Limb (tissue), 2 donors: Measurements from ENCODE around the gene HPS5.
"Not testable (repeated sequence)": the region's sequence is repeated elsewhere in the genome, so short reads cannot be mapped to it uniquely, and the experiment has no call there.

ENCODE experiments used
- DNase-seq, 2 donors: peaks; one replicate each; pipeline ENCODE4 v3.0.0-alpha.2; 2016; ENCODE audit errors: extremely low spot score in 2 of 2

HPS5 gene, protein sequence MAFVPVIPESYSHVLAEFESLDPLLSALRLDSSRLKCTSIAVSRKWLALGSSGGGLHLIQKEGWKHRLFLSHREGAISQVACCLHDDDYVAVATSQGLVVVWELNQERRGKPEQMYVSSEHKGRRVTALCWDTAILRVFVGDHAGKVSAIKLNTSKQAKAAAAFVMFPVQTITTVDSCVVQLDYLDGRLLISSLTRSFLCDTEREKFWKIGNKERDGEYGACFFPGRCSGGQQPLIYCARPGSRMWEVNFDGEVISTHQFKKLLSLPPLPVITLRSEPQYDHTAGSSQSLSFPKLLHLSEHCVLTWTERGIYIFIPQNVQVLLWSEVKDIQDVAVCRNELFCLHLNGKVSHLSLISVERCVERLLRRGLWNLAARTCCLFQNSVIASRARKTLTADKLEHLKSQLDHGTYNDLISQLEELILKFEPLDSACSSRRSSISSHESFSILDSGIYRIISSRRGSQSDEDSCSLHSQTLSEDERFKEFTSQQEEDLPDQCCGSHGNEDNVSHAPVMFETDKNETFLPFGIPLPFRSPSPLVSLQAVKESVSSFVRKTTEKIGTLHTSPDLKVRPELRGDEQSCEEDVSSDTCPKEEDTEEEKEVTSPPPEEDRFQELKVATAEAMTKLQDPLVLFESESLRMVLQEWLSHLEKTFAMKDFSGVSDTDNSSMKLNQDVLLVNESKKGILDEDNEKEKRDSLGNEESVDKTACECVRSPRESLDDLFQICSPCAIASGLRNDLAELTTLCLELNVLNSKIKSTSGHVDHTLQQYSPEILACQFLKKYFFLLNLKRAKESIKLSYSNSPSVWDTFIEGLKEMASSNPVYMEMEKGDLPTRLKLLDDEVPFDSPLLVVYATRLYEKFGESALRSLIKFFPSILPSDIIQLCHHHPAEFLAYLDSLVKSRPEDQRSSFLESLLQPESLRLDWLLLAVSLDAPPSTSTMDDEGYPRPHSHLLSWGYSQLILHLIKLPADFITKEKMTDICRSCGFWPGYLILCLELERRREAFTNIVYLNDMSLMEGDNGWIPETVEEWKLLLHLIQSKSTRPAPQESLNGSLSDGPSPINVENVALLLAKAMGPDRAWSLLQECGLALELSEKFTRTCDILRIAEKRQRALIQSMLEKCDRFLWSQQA

DNA sequence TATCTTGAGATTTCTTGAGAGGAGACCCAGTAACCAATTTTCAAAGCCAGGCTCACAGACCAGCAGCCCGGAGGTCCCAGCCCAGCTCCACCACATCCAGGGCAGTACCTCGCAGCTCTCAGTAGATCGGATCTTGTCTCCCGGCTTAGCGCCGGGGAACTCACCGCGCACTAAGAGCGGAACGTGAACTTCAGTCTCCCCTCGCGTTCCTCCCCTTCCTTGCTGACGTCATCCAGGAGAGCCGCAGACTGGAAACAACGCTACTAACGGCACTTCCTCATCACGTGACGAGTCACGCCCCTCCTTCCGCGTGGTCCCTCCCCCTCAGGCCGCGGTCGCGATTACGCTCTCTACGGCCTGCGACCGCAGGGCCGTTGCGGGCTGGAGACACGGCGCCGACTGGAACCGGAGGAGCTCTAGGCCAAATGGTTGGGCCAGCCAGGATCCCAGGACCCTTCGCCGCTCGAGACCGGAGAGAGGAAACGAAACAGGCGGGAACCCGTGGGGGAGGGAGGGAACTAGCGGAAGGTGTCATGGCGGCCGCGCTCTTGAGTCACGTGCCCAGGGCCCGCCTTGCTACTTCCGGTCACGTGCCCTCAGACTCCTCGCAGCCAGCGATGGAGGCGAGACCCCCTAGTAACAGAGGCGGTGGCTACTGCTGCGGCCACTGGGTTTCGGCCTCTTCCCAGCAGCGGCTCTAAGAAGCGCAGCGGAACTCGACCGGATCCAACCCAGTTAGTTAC, at the start of gene HPS5, which contains the start of gene GTF2H1:
Gene HPS5, minus strand, starts transcription at position 172 of the 743 bp plus-strand sequence. CDS start 4,282 bp downstream, outside the sequence.
Gene GTF2H1, plus strand, starts transcription at position 599 of the 743 bp plus-strand sequence. CDS start 10,508 bp downstream, outside the sequence.
- DNase-seq, result peak; percentile 96 to 98

DNA sequence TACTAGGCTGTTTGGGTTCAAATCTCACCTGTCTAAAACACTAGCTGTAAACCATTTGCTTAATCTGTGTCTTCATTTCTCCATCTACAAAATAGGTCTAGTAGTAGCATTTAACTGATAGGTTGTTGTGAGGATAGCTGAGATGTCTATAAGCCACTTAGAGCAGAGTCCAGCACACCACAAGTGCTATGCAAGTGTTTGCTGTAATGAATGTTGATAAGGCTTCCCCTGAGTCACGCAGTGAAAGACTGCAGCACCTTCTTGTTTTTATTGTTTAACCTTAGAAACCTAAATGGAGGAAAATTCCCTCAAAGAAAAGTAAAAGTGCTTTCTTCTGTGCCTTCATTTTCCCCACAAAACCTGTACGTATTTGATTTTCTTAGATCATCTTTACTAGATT, 49.3 kb upstream of the HPS5 start:
- DNase-seq, result no peak

DNA sequence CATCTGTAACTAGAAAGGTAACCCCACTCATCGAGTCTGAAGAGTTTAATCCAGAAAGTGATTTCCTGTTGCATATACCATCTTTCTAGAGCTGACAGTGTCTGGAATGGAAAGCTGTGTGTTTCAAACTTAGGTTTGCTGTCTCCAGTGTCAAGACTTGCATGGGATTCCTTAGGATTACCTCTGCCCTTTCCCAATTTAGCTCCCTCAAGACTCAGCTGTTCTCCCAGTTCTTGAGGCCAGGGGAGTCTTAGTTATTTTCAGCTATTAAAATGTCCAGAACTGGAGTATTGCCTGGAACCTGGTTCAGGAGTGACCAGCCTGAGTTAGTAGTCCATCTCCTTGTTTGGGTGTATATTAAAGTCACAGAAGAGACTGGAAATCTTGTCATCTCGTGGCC, 47.5 kb upstream of the HPS5 start:
- no peak for DNase-seq

DNA sequence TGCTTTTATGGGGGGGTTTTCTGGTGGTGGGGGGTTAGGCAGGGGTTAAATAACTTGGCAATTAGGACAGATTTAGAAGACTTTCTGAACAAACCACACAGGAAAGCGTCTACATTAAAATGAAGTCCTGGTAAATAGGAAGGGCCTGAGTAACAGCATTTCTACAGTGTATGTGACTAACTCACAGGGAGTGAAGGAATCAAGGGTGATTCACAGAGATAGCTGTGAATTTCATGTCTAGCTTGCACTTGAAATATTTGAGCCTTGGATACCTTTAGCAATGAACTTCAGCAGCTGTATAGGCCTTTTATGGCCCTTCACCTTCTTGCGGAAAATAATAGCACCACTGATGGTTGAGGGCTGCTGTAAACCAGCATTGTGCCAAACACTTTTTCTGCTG, 46.3 kb upstream of the HPS5 start:
- DNase-seq, result no peak

DNA sequence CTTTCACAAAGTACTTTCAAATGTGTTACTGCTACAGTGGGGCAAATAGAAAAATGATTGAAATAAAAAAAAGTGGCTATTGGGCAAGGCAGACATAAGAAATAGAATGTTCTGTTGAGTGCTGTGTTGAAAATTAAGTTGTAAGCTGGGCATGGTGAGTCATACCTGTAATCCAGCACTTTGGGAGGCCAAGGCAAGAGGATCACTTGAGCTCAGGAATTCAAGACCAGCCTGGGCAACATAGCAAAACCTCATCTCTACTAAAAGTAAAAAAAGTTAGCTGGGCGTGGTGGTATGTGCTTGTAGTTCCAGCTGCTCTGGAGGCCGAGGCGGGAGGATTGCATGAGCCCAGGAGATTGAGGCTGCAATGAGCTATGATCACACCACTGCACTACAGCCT, 45.5 kb upstream of the HPS5 start:
- no peak for DNase-seq

DNA sequence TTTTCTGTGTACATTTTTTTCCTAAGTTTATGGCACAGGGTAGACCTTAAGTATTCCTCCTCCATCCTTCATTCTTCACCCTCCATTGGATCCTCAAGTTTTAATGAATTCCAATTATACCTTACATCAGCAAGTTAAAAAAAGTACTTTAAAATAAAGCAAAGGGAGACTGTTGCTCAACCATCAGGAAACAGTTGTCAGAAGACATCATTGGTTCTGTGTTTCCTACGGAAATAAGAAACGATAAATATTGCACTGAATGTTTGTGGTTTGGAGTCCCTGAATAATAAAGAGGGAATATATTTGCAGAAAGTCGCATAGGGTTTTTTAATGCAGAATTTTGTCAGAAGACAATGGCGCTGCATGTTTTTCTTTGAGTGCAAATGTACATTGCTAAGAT, 44.3 kb upstream of the HPS5 start:
- no peak for DNase-seq

DNA sequence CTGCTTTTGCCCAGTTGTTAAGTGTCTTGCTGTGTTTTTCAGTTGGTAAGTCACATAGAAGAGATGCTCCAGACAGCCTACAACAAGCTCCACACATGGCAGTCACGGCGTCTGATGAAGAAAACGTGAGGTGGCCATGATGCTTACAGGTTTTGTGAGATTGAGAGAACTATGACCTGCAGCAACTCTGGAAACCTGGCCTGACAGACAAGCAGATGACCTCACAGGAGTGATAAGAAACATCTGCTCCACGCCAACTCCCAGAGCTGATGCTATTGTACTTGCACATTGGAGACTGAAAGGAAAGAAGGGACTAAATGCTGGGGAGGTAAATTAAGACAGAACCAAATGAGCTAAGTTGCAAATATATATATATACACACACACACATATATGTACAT, 43.8 kb upstream of the HPS5 start:
- no peak for DNase-seq

DNA sequence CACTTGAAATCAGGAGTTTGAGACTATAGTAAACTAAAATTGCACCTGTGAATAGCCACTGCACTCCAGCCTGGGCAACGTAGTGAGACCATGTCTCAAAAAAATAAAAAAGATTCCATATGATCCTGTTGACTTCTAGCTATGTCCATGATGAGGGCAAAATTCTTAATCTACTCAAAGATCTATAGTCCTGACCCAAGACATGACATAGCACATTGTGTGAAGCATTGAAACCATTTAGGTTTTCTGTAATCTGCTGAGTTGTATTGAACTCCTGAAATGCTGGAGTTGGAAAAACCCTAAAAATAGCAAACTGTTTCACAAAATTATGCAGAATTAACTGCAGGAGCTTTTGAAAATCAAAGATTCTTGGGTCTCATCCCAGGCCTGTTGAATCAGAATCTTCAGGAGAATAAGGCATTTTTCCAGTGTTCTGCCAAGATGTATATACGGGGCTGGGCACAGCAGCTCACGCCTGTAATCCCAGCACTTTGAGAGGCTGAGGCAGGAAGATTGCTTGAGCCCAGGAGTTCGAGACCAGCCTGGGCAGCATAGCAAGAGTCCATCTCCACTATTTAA, 42.6 kb upstream of the HPS5 start:
- DNase-seq, result no peak

DNA sequence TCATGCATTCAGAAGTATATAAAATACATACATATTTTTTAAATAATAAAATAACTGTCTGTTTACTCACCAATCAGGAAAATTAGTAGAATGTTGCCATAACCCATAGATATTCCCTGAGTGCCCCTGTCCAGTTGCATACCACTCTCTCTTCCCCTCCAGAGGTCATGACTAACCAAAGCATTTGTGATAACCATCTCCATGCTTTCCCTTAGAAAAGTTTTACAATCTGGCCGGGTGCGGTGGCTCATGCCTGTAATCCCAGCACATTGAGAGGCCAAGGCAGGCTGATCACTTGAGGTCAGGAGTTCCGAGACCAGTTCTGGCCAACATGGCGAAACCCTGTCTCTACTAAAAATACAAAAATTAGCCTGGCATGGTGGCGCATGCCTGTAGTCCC, 39.2 kb upstream of the HPS5 start:
- DNase-seq, result no peak

DNA sequence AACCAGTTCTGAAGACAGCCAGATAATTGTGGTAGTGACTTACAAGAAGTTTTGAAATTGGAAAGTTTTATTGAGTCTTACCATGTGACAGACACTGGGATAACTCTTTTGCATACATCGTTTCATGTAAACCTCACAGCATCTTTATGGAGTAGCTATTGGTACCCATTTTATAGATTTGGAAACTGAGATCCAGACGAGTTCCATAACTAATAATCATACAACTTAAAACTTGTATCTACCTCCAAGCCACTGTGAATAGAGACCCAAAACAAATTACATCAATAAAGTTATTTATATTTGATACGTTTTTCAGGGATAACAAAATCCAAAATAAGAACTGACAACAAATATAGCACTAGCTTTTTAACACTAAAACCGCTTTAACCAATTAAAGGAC, 36.7 kb upstream of the HPS5 start:
- no peak for DNase-seq

DNA sequence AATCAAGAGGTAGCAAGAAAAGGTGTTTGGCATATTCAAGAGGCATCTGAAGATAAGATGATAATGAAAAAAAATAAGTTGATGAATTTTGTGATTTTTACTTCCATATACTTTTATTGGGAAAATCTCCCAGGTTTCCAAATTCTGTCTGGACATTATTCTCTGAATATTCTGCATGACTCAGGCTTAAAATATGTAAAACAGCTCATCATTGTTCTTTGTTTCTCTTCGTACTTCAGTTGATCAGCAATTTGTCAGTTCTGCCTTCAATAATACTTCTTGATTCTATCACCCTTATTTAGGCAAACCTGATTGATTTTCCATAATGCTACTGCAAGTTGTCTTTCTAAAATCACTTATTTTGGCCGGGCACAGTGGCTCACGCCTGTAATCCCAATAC, 30.6 kb upstream of the HPS5 start:
- DNase-seq, result no peak

DNA sequence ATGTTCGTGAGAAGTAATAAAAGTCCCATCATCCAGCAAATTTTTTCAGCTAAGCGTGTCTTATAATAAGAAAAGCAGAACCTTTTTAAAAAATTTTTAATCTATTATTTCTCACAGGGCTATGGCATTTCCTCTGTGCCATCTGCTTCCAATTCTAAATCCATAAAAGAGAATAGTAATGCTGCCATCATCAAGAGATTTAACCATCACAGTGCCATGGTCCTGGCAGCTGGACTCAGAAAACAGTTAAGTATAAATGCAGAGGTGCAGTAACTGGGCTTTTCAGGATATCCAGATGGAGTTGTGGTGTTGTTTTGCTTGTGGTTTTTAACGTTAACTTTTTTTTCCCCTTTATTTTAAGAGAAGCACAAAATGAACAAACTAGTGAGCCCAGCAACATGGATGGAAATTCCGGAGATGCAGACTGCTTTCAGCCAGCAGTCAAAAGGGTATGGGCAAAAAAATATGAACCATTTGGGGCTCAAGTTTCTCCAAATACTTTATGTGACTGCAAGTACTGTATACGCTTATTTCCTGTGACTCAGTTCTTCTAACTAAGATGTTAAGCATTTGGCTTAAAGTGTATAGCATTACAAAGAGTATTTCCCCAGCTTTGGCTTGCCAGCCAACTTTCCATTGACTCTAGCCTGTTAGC, 25.7 kb upstream of the HPS5 start:
- peak in 1 of 2 donors; percentile 1 for DNase-seq

DNA sequence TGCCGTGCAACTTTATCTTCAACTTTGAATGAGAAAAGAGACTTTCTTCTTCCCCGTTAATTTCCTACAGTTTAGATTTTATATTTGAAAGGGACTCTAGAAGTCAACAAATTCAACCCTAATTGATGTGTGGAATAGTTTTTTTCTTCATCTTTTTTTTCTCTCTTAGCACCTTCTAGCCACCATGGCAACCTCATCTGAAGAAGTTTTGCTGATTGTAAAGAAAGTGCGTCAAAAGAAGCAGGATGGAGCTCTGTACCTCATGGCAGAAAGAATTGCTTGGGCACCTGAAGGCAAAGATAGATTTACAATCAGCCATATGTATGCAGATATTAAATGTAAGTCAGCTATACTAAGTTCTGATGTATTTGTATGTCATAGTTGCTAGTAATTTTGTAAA, 11.0 kb upstream of the HPS5 start:
- no peak for DNase-seq

DNA sequence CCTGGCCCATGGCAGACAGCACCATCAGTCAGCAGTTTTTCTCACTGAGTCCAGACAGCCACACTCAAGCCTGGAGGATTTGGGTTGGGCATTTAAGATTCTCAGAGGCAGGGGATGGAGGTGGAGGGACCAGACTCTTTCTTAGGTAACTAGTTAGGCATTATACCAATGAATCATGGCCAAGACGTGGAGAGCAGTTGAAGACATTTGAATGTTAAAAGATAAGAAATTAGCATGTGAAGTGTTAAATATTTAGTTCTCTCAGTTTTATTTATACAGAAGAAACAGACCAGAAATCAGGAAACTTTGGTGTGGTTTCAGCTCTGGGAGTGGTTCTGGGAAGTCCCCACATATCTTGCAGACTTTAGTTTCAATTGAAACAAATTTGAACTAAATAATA, 10.4 kb upstream of the HPS5 start:
- no peak for DNase-seq

DNA sequence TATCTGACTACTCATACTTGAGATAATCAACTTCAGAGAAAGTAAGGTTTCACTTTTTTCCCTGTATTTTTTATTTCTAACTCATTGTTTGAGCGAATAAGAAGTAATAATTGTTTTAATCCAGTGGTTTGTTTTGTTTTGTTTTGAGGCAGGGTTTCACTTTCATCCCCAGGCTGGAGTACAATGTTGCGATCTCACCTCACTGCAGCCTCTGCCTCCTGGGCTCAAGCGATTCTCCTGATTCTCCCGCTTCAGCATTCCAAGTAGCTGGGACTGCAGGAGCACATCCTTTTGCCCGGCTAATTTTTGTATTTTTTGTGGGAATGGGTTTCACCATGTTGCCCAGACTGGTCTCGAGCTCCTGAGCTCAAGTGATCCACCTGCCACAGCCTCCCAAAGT, 9.0 kb upstream of the HPS5 start:
- DNase-seq, result no peak

DNA sequence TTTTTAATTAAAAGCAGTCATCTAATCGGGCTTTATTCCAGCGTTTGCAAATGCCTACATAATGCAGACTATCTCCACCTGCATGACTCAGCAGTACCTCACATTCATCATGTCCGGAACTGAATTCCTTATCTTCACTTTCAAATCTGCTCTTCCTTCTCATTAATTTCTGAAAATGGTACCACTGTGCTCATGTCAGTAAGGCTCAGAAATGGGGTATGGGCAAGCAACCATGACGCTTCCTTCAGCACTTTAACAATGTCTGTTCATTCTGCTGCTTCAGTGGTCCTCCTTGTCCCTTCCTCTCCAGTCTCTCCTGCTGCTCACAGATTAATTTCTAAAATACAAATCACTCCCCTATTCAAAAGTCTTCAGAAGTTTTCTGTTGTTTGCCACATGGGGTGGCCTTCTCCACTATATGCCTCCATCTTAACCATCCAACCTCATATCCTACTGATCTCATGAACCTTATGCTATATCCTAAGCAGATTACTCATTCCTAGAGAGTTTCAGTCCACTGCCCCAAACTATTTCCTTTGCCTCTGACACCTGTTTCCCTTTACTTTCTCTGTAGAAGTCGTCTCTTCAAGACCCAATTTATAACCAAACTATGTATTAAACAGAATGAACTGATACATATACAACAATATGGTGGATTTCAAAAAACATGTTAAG, 7.4 kb upstream of the HPS5 start:
- no peak for DNase-seq

DNA sequence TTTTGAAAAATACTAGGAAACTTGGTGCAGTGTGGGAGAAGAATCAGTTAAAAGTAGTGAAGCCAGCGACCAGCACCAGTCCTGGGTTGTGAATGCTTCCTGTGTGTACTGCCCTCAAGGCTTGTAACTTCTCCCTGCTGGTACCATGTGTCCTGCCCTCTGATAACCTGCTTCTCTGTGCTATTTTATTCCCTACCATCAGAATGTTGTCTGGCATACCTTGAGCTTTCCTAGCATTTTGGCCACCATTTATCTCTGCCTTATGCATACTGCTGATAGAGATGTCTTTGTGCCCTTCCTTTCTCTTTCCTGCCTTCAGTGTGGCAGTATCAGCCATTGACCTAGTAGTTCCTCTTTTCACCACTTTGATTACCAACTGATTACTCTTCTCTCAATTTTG, 2.4 kb upstream of the HPS5 start:
- no peak for DNase-seq

DNA sequence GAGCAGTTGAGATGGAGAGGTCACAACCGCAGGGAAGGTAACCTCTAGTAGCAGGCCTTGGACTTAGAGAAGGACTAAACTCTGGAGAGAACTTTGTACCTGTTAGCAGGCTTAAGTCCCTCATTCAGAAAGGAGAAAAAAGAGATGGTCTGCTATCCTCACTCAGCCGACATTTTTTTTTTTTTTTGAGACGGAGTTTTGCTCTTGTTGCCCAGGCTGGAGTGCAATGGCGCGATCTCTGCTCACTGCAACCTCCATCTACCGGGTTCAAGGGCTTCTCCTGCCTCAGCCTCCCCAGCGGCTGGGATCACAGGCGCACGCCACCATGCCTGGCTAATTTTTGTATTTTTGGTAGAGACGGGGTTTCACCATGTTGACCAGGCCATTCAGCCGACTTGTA, 1.9 kb upstream of the HPS5 start:
- not testable (repeated sequence) for DNase-seq

DNA sequence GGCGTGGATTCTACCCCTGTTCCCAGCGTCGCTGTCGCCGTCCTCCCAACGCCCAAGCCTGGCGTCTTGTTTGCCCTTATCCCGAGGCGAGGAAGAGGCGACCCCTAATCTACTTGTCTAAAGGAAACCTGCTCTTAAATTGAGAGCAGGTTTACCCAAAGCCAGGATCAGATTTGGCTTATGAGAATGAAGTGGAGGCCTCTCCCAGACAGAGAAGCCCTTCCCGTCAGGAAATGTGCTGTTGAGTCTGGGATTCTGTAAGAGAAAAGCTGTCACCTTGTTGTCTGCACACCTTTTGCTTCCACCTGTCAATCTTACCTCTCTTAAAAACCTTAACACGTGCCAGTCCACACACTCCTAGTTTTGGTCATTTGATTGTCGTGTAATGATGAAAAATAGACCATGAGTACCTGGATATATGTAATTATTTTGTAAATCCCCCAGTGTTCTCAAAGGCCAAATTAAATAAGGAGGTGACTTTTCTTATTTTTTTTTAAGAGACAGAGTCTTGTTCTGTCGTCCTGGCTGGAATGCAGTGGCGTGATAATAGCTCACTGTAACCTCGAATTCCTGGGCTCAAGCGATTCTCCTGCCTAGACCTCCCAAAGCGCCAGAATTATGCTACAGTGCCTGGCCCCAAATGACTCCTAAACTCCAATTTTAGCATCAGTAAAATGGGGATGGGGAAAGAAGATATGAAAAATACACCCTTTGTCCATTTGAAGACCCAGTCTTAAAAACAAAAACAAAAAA, 1.1 kb upstream of the HPS5 start:
- no peak for DNase-seq
